ENCODE results near the gene GLT6D1.

The GLT6D1 gene

DNA sequence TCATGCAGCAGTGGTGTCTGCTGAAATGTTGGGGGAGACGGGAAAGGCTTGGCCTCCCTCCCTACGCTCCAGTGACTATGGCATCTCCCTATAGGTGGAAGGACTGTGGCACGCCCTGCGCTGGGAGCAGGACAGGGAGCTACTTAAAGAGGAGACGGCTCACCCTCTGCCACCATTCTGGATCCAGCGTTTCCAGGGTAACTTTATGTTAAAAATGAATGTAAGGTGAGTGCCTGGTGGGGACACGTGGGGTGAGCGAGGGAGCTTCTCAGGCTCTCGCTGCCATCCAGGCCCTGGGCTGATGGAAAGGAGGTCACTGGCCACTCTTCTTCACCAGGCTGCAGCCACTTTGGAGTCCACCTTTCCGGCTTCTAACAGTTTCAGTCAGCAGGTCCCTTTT, 62.1 kb downstream of the GLT6D1 start:
- H3K9me2 ChIP-seq (replicated peaks; ENCODE audit: control insufficient read depth, low read length) = no peaks in the 10 kb centered on the region
- no peak overlapping the region for H3K4me3 ChIP-seq (ENCODE audit: low read length)
- H3K27me3 ChIP-seq (ENCODE audit: control insufficient read depth, low read length) = no peaks in the 10 kb centered on the region
- H3K36me3 ChIP-seq (ENCODE audit: control insufficient read depth, low read length) = no peaks in the 10 kb centered on the region
- H4K20me1 ChIP-seq (ENCODE audit: control insufficient read depth, insufficient read depth, low read depth, low read length) = no peaks in the 10 kb centered on the region
- H3K4me2 ChIP-seq (ENCODE audit: low read length) = no peak overlapping the region
- no peaks in the 10 kb centered on the region for H3K9me3 ChIP-seq (ENCODE audit: control insufficient read depth, insufficient read depth, low read length)
- H3K79me2 ChIP-seq (ENCODE audit: control insufficient read depth, low read length) = no peaks in the 10 kb centered on the region
- no peaks in the 10 kb centered on the region for H3K4me1 ChIP-seq (ENCODE audit: control insufficient read depth, low read length)
- H3F3A ChIP-seq (ENCODE audit: control insufficient read depth, insufficient read depth) = no peaks in the 10 kb centered on the region
- TF ChIP-seq, protein P1, sequence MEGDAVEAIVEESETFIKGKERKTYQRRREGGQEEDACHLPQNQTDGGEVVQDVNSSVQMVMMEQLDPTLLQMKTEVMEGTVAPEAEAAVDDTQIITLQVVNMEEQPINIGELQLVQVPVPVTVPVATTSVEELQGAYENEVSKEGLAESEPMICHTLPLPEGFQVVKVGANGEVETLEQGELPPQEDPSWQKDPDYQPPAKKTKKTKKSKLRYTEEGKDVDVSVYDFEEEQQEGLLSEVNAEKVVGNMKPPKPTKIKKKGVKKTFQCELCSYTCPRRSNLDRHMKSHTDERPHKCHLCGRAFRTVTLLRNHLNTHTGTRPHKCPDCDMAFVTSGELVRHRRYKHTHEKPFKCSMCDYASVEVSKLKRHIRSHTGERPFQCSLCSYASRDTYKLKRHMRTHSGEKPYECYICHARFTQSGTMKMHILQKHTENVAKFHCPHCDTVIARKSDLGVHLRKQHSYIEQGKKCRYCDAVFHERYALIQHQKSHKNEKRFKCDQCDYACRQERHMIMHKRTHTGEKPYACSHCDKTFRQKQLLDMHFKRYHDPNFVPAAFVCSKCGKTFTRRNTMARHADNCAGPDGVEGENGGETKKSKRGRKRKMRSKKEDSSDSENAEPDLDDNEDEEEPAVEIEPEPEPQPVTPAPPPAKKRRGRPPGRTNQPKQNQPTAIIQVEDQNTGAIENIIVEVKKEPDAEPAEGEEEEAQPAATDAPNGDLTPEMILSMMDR (IDR thresholded peaks at IDR 0.05; ENCODE audit: low read depth, low read length, poor library complexity, severe bottlenecking) = no peak
- no peak for TF ChIP-seq EZH2phosphoT487 (IDR thresholded peaks at IDR 0.05; ENCODE audit: borderline replicate concordance, low read length)
- H3K27ac ChIP-seq (ENCODE audit: low read depth, low read length) = no peak overlapping the region

GRCh38 chr9:135575995-135576631, 63.2 kb downstream of the GLT6D1 start:
- no peak for TF ChIP-seq EZH2phosphoT487 (IDR thresholded peaks at IDR 0.05; ENCODE audit: borderline replicate concordance, low read length)
- TF ChIP-seq, protein P1 (IDR thresholded peaks at IDR 0.05; ENCODE audit: low read depth, low read length, poor library complexity, severe bottlenecking) = no peak
- Histone ChIP-seq H3F3A (ENCODE audit: control insufficient read depth, insufficient read depth) (no peaks in the 10 kb centered on the region), H3K9me3 (ENCODE audit: control insufficient read depth, insufficient read depth, low read length) (no peaks in the 10 kb centered on the region), H3K36me3 (ENCODE audit: control insufficient read depth, low read length) (no peaks in the 10 kb centered on the region), H3K4me3 (ENCODE audit: low read length) (no peak overlapping the region), H3K4me2 (ENCODE audit: low read length) (no peak overlapping the region), H3K79me2 (ENCODE audit: control insufficient read depth, low read length) (no peaks in the 10 kb centered on the region), H3K9me2 (replicated peaks; ENCODE audit: control insufficient read depth, low read length) (no peaks in the 10 kb centered on the region), H3K27ac (ENCODE audit: low read depth, low read length) (no peak overlapping the region), H4K20me1 (ENCODE audit: control insufficient read depth, insufficient read depth, low read depth, low read length) (no peaks in the 10 kb centered on the region), H3K4me1 (ENCODE audit: control insufficient read depth, low read length) (no peaks in the 10 kb centered on the region), H3K27me3 (ENCODE audit: control insufficient read depth, low read length) (no peaks in the 10 kb centered on the region)

GRCh38 chr9:135574943-135575342, 64.4 kb downstream of the GLT6D1 start:
- Histone ChIP-seq H3K36me3 (ENCODE audit: control insufficient read depth, low read length) (no peaks in the 10 kb centered on the region), H3K4me3 (ENCODE audit: low read length) (no peak overlapping the region), H3F3A (ENCODE audit: control insufficient read depth, insufficient read depth) (no peaks in the 10 kb centered on the region), H3K27ac (ENCODE audit: low read depth, low read length) (no peak overlapping the region), H3K4me2 (ENCODE audit: low read length) (no peak overlapping the region), H3K27me3 (ENCODE audit: control insufficient read depth, low read length) (no peaks in the 10 kb centered on the region), H3K9me3 (ENCODE audit: control insufficient read depth, insufficient read depth, low read length) (no peaks in the 10 kb centered on the region), H3K4me1 (ENCODE audit: control insufficient read depth, low read length) (no peaks in the 10 kb centered on the region), H3K79me2 (ENCODE audit: control insufficient read depth, low read length) (no peaks in the 10 kb centered on the region), H4K20me1 (ENCODE audit: control insufficient read depth, insufficient read depth, low read depth, low read length) (no peaks in the 10 kb centered on the region), H3K9me2 (replicated peaks; ENCODE audit: control insufficient read depth, low read length) (no peaks in the 10 kb centered on the region)
- TF ChIP-seq, protein P1 (IDR thresholded peaks at IDR 0.05; ENCODE audit: low read depth, low read length, poor library complexity, severe bottlenecking) = no peak
- TF ChIP-seq EZH2phosphoT487 (IDR thresholded peaks at IDR 0.05; ENCODE audit: borderline replicate concordance, low read length) = no peak

Measured in DOHH2 (cell line).